Natural killer cell (primary cell): ENCODE results near the gene ATRAID. TPM values are rescaled to one million over a fixed set of nuclear protein-coding genes. Genes with fewer than 3 reads are reported as not detected.
"Not testable (repeated sequence)": the region's sequence is repeated elsewhere in the genome, so short reads cannot be mapped to it uniquely, and the experiment has no call there.

Source experiments
- ATAC-seq, 3 donors: fragments of 150-1000 bp in 2 of 3; fragments of 200-7000 bp in 1 of 3; cut with Tn5 transposase; 1 replicate in 1 of 3; 2 replicates in 2 of 3; pipeline ENCODE4 v1.10.0; 2021; ENCODE audit warnings: mild to moderate bottlenecking in 2 of 3, moderate library complexity in 2 of 3
- DNase-seq, 2 donors: peaks; one replicate each; pipeline versions ENCODE4 v3.0.0 to v3.0.0-alpha.2; 2013 to 2021; ENCODE audit warnings: mixed read lengths in 1 of 2
- H3K27ac ChIP-seq: one replicate; pipeline ENCODE4 v1.5.1; 2013; ENCODE audit warnings: mild to moderate bottlenecking, low read length
- H3K27me3 ChIP-seq: one replicate; pipeline ENCODE4 v1.6.1; 2013; ENCODE audit warnings: low read length; ENCODE audit not compliant: control insufficient read depth, insufficient read depth
- H3K36me3 ChIP-seq: one replicate; pipeline ENCODE4 v1.6.1; 2013; ENCODE audit warnings: low read length; ENCODE audit not compliant: control insufficient read depth, insufficient read depth
- H3K4me1 ChIP-seq: one replicate; pipeline ENCODE4 v1.6.1; 2013; ENCODE audit warnings: low read length; ENCODE audit not compliant: control insufficient read depth, insufficient read depth
- H3K4me3 ChIP-seq: one replicate; pipeline ENCODE4 v1.5.1; 2013; ENCODE audit warnings: low read length
- H3K9me3 ChIP-seq: one replicate; pipeline ENCODE4 v1.6.1; 2013; ENCODE audit warnings: low read length; ENCODE audit not compliant: control insufficient read depth, insufficient read depth
- H3K27ac Mint-ChIP-seq, 2 donors: one replicate each; pipeline ENCODE4 v1.8.0; 2022; ENCODE audit warnings: mild to moderate bottlenecking in 2 of 2, mixed read lengths in 2 of 2, moderate library complexity in 1 of 2
- H3K27me3 Mint-ChIP-seq, 2 donors: one replicate each; pipeline ENCODE4 v1.8.0; 2022; ENCODE audit warnings: low read depth in 2 of 2, mixed read lengths in 2 of 2
- H3K36me3 Mint-ChIP-seq: one replicate; pipeline ENCODE4 v1.8.0; 2022; ENCODE audit warnings: mixed read lengths
- H3K4me1 Mint-ChIP-seq, 2 donors: one replicate each; pipeline ENCODE4 v1.8.0; 2022; ENCODE audit warnings: mixed read lengths in 2 of 2
- H3K4me3 Mint-ChIP-seq: one replicate; pipeline ENCODE4 v1.8.0; 2022; ENCODE audit warnings: mild to moderate bottlenecking, moderate library complexity, mixed read lengths
- H3K9me3 Mint-ChIP-seq, 2 donors: one replicate each; pipeline ENCODE4 v1.8.0; 2022; ENCODE audit warnings: mixed read lengths in 2 of 2
- WGBS: methylation state at CpG from one replicate; pipeline ENCODE4 v1.1.7; 2013; ENCODE audit warnings: missing lambda C conversion rate; ENCODE audit not compliant: insufficient coverage; 5-methylcytosine and 5-hydroxymethylcytosine counted together
- intact Hi-C: fragments of 100-400 bp; cut with micrococcal nuclease; formaldehyde crosslinking; loops from one replicate; pipeline ENCODE4 v1.14.2; 2022
- total RNA-seq, 4 donors: library from RNA; stranded (reverse); fragments of 120-200 nt in 1 of 4; gene quantifications; one replicate each; pipeline versions ENCODE4 v1.2.3 to v1.2.4, GENCODE V29; 2013 to 2022
- TF ChIP-seq, protein P1 (sequence below): fragments of 200-600 bp; IDR thresholded peaks from one replicate; pipeline ENCODE4 v1.8.0; 2022; ENCODE audit warnings: antibody characterized with exemption

ATRAID gene
- total RNA-seq, 3 donors from 2014 or later (not counting 1 experiment from before 2014, with no cell fraction given) = 65.5 to 76.6 (median 76.5) TPM

DNA sequence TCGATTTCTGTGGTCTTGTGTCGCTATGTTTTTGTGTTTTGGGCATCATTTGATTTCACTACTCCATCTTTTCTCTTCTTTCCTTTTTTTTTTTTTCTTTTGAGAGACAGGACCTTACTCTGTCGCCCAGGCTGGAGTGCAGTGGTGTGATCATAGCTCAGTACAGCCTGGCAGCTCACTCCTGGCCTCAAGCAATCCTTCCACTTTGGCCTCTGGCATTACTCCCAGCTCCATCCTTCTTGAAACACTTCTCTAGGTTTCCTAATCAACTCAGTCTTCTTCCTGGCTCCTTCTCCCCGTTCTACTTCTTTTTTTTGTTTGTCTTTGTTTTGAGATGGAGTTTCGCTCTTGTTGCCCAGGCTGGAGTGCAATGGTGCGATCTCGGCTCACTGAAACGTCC is 36.5 kb upstream of the ATRAID start:
- Histone ChIP-seq H3K4me1 (no peaks in the 10 kb centered on the region), H3K27ac (no peak overlapping the region), H3K36me3 (no peaks in the 10 kb centered on the region), H3K4me3 (no peak overlapping the region), H3K27me3 (no peaks in the 10 kb centered on the region), H3K9me3 (no peaks in the 10 kb centered on the region)
- WGBS = 91% methylated on average over 6 of the region's 8 CpGs
- Mint-ChIP-seq H3K27ac (no peak overlapping the region), H3K27me3 (peaks cover 14% of the 10 kb centered on the region in 2 donors), H3K9me3 (no peaks in the 10 kb centered on the region), H3K4me1 (peaks cover 0 to 4% of the 10 kb centered on the region in 2 donors), H3K36me3 (no peaks in the 10 kb centered on the region), H3K4me3 (no peak overlapping the region)
- DNase-seq = no peak
- TF ChIP-seq, protein P1, sequence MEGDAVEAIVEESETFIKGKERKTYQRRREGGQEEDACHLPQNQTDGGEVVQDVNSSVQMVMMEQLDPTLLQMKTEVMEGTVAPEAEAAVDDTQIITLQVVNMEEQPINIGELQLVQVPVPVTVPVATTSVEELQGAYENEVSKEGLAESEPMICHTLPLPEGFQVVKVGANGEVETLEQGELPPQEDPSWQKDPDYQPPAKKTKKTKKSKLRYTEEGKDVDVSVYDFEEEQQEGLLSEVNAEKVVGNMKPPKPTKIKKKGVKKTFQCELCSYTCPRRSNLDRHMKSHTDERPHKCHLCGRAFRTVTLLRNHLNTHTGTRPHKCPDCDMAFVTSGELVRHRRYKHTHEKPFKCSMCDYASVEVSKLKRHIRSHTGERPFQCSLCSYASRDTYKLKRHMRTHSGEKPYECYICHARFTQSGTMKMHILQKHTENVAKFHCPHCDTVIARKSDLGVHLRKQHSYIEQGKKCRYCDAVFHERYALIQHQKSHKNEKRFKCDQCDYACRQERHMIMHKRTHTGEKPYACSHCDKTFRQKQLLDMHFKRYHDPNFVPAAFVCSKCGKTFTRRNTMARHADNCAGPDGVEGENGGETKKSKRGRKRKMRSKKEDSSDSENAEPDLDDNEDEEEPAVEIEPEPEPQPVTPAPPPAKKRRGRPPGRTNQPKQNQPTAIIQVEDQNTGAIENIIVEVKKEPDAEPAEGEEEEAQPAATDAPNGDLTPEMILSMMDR = no peak
- no peak for ATAC-seq
- intact Hi-C loops = no loop called here

DNA sequence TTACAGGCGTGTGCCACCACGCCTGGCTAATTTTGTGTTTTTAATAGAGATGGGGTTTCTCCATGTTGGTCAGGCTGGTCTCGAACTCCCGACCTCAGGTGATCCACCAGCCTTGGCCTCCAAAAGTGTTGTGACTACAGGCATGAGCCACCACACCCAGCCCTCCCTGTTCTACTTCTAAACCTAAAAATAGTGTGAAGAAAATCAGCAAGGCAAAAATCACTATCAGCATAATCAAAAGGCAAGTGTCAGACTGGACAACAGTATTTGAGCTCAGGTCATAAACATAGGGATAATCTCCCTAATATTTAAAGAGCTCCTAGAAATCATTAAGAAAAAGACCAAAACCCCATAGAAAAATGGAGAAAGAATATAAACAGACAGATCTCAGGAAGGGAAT is 36.1 kb upstream of the ATRAID start:
- peaks cover 12 to 14% of the 10 kb centered on the region in 2 donors for H3K27me3 Mint-ChIP-seq
- H3K27ac ChIP-seq, H3K9me3 ChIP-seq, H3K4me1 Mint-ChIP-seq, H3K36me3 ChIP-seq, ATAC-seq, H3K27me3 ChIP-seq, H3K27ac Mint-ChIP-seq, intact Hi-C loops, H3K9me3 Mint-ChIP-seq, DNase-seq, H3K4me3 Mint-ChIP-seq, H3K4me1 ChIP-seq, H3K4me3 ChIP-seq, H3K36me3 Mint-ChIP-seq: not testable (repeated sequence)
- 85% methylated on average over 4 of the region's 4 CpGs for WGBS

DNA sequence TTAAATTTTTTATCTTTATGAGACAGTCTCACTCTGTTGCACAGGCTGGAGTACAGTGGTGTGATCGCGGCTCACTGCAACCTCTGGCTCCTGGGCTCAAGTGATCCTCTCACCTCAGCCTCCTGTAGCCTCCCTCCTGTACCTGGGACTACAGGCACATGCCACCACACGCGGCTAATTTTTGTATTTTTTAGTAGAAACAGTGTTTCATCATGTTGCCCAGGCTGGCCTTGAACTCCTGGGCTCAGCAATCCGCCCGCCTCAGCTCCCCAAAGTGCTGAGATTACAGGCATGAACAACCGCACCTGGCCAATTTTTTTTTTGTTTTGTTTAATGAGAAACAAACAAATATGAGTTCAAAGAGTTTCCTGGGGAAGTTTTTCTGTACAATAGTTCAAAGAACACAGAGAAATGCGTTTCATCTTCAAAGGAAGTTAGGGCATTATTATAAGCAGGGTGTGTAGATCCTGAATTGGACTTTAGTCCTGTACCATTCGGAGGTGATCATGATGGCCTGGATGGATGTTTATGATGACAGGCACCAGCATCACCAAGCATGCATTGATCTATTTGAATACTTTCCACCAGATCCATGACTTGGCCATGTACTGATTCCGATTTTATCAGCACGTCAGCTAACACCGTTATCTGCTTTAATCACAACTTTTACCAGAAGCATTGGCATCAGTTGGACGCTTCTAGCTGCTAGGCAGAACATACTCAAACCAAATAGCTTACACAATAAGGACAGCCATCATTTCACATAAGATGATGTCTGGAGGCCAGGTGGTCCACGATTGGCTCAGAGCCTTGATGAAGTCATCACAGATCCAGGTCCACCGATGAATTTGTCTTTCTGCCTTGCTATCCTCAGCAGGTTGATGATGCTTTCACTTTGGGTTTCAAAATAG is 34.1 kb upstream of the ATRAID start:
- no peaks in the 10 kb centered on the region for H3K27me3 ChIP-seq
- no peak overlapping the region for H3K27ac ChIP-seq
- intact Hi-C loops = no loop called here
- H3K4me3 ChIP-seq = no peak overlapping the region
- H3K4me1 Mint-ChIP-seq = no peaks in the 10 kb centered on the region
- no peaks in the 10 kb centered on the region for H3K4me1 ChIP-seq
- no peaks in the 10 kb centered on the region for H3K36me3 ChIP-seq
- no peaks in the 10 kb centered on the region for H3K9me3 Mint-ChIP-seq
- DNase-seq = no peak
- TF ChIP-seq, protein P1 = no peak
- no peak for ATAC-seq
- no peak overlapping the region for H3K27ac Mint-ChIP-seq
- no peak overlapping the region for H3K4me3 Mint-ChIP-seq
- H3K36me3 Mint-ChIP-seq = no peaks in the 10 kb centered on the region
- 78% methylated on average over 15 of the region's 15 CpGs for WGBS
- no peaks in the 10 kb centered on the region for H3K9me3 ChIP-seq
- peaks cover 23 to 26% of the 10 kb centered on the region in 2 donors for H3K27me3 Mint-ChIP-seq

DNA sequence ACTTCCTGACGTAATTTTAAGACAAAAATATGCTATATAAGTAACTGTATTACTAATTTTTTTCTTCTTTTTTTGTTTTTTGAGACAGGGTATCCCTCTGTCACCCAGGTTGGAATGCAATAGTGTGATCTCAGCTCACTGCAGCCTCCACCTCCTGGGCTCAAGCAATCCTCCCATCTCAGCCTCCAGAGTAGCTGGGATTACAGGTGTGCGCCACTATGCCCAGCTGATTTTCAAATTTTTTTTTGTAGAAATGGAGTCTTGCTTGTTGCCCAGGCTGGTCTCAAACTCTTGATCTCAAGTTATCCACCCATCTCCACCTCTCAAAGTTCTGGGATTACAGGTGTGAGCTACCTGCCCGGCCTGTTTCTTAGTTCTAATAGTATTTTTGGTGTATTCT is 33.4 kb upstream of the ATRAID start:
- Histone ChIP-seq H3K27me3 (no peaks in the 10 kb centered on the region), H3K4me3 (no peak overlapping the region), H3K27ac (no peak overlapping the region), H3K9me3 (no peaks in the 10 kb centered on the region), H3K36me3 (no peaks in the 10 kb centered on the region), H3K4me1 (no peaks in the 10 kb centered on the region)
- ATAC-seq (no peak), DNase-seq (no peak)
- Mint-ChIP-seq H3K4me1 (no peaks in the 10 kb centered on the region), H3K27ac (no peak overlapping the region), H3K4me3 (no peak overlapping the region), H3K36me3 (no peaks in the 10 kb centered on the region), H3K9me3 (no peaks in the 10 kb centered on the region), H3K27me3 (peaks cover 25 to 26% of the 10 kb centered on the region in 2 donors)
- intact Hi-C loops = no loop called here
- TF ChIP-seq, protein P1 = no peak
- no CpG with 5 or more reads among the region's 3 CpGs for WGBS
